Peyer's patch (tissue), 4 donors: ENCODE data around the gene ACTL6B. TPM values are rescaled to one million over a fixed set of nuclear protein-coding genes. Genes with fewer than 3 reads are reported as not detected.

ENCODE experiments used
- DNase-seq, 3 donors: peaks; one replicate each; pipeline ENCODE4 v3.0.0-alpha.2; 2017 to 2019
- H3K27ac ChIP-seq, 4 donors: fragments of 200-600 bp; sonication (generic); one replicate each; pipeline ENCODE4 v1.5.1; 2016 to 2019
- H3K27me3 ChIP-seq, 2 donors: fragments of 200-600 bp; sonication (generic); one replicate each; pipeline ENCODE4 v1.5.1; 2019
- H3K36me3 ChIP-seq, 3 donors: fragments of 200-600 bp; sonication (generic); one replicate each; pipeline ENCODE4 v1.5.1; 2016 to 2019
- H3K4me1 ChIP-seq, 4 donors: fragments of 200-600 bp; sonication (generic); one replicate each; pipeline ENCODE4 v1.5.1; 2016 to 2019
- H3K4me3 ChIP-seq, 4 donors: fragments of 200-600 bp; sonication (generic); 1 replicate in 3 of 4; 2 replicates in 1 of 4; pipeline ENCODE4 v1.5.1; 2016 to 2019; ENCODE audit warnings: mild to moderate bottlenecking in 1 of 4
- H3K9me3 ChIP-seq, 4 donors: fragments of 200-600 bp; sonication (generic); one replicate each; pipeline ENCODE4 v1.5.1; 2016 to 2019; ENCODE audit warnings: mild to moderate bottlenecking in 1 of 4
- CTCF ChIP-seq, 6 experiments: fragments of 450-650 bp in 4 of 6; fragments of 200-600 bp in 2 of 6; sonication (generic) in 1 of 6; IDR thresholded peaks; one replicate each; pipeline ENCODE4 v1.5.1; 2017 to 2019; ENCODE audit warnings: antibody characterized with exemption in 6 of 6, mild to moderate bottlenecking in 3 of 6, moderate library complexity in 1 of 6
- POLR2A ChIP-seq, 2 donors: fragments of 450-650 bp; IDR thresholded peaks; one replicate each; pipeline ENCODE4 v1.5.1; 2017; ENCODE audit warnings: antibody characterized with exemption in 2 of 2, mild to moderate bottlenecking in 2 of 2, moderate library complexity in 2 of 2
- total RNA-seq, 4 donors: library from RNA; depleted of rRNA; stranded (reverse); fragments of >200 nt; gene quantifications; one replicate each; pipeline ENCODE4 v1.1.0, GENCODE V29; 2016

Gene ACTL6B
- total RNA-seq, 4 donors from 2014 or later: not detected

DNA sequence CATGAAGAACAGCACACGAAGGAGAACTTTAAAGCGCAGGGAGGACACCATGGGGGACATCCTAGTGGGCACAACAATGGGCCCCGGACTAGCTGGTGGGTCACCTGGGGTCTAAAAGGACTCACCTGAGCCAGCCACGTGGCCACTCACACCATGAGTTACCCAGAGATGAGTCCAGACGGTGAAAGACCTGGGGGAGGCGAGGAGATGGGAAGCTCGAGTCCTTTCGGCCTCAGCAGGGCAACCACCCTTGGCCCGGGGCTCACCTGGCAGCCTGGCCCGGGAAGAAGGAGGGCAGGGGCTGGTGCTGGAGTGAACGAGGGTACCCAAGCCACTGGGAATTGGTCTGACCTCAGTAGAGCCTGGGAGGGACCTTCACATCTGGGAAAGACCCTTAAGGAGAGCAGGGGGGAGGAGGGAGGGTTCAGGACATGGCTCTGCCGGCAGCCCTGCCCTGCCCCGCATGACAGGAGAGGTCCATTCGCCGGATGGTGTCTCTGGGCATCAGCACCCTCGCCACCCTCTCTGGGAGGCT is 32.1 kb upstream of the ACTL6B start:
- no peaks in the 10 kb centered on the region for H3K9me3 ChIP-seq
- no peak overlapping the region for H3K27ac ChIP-seq
- peaks cover 0 to 43% (median 22%) of the 10 kb centered on the region in 4 donors for H3K4me1 ChIP-seq
- TF ChIP-seq POLR2A (IDR thresholded peaks at IDR 0.05) (no peak), CTCF (IDR thresholded peaks at IDR 0.05) (no peak)
- peaks cover 0 to 62% (median 0%) of the 10 kb centered on the region in 3 donors for H3K36me3 ChIP-seq
- no peaks in the 10 kb centered on the region for H3K27me3 ChIP-seq
- peak in 1 of 3 donors; percentile 36 for DNase-seq
- H3K4me3 ChIP-seq: no peak overlapping the region

GRCh38 chr7:100687751-100688300 is 31.6 kb upstream of the ACTL6B start:
- Histone ChIP-seq H3K9me3 (no peaks in the 10 kb centered on the region), H3K4me3 (no peak overlapping the region), H3K4me1 (peaks cover 0 to 37% (median 19%) of the 10 kb centered on the region in 4 donors), H3K27me3 (no peaks in the 10 kb centered on the region), H3K36me3 (peaks cover 0 to 68% (median 0%) of the 10 kb centered on the region in 3 donors), H3K27ac (no peak overlapping the region)
- TF ChIP-seq CTCF (IDR thresholded peaks at IDR 0.05) (no peak), POLR2A (IDR thresholded peaks at IDR 0.05) (no peak)
- DNase-seq: no peak

DNA sequence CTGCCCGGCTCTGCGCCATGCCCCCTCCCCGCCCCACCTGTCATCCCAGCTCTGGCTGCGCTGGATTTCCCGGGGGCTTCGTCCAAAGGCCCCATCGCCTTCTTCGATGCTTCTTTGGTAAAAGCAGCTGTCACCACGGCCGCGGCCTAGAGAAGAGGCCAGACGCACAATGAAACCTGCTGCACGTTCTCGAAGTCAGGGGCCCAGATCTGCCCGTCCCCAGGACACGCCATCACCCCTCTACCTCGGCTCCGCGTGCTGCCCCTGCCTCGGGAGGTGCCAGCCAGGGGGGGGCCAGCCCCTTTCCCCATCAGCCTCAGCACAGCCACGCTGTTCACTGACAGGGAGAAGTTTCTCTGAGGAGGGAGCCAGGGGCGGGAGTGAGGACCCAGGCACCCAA is 31.0 kb upstream of the ACTL6B start:
- Histone ChIP-seq H3K4me3 (no peak overlapping the region), H3K27me3 (no peaks in the 10 kb centered on the region), H3K4me1 (peaks cover 0 to 32% (median 14%) of the 10 kb centered on the region in 4 donors), H3K27ac (no peak overlapping the region), H3K9me3 (no peaks in the 10 kb centered on the region), H3K36me3 (peaks cover 0 to 74% (median 0%) of the 10 kb centered on the region in 3 donors)
- TF ChIP-seq CTCF (IDR thresholded peaks at IDR 0.05): no peak
- TF ChIP-seq POLR2A (IDR thresholded peaks at IDR 0.05): no peak
- DNase-seq: no peak

- Histone ChIP-seq H3K27me3 (no peaks in the 10 kb centered on the region), H3K9me3 (no peaks in the 10 kb centered on the region), H3K4me1 (peaks cover 0 to 27% (median 10%) of the 10 kb centered on the region in 4 donors), H3K36me3 (peaks cover 0 to 78% (median 0%) of the 10 kb centered on the region in 3 donors), H3K27ac (no peak overlapping the region), H3K4me3 (no peak overlapping the region)
- no peak for DNase-seq
- no peak for TF ChIP-seq POLR2A (IDR thresholded peaks at IDR 0.05)
- TF ChIP-seq CTCF (IDR thresholded peaks at IDR 0.05): no peak
Observed at GRCh38 chr7:100686822-100687211, 30.6 kb upstream of the ACTL6B start.

GRCh38 chr7:100686201-100686821 is 30.1 kb upstream of the ACTL6B start:
- H3K27ac ChIP-seq: no peak overlapping the region
- H3K27me3 ChIP-seq: no peaks in the 10 kb centered on the region
- DNase-seq: no peak
- H3K4me1 ChIP-seq: peaks cover 0 to 22% (median 5%) of the 10 kb centered on the region in 4 donors
- TF ChIP-seq CTCF (IDR thresholded peaks at IDR 0.05) (no peak), POLR2A (IDR thresholded peaks at IDR 0.05) (no peak)
- H3K9me3 ChIP-seq: no peaks in the 10 kb centered on the region
- H3K4me3 ChIP-seq: no peak overlapping the region
- peaks cover 0 to 83% (median 0%) of the 10 kb centered on the region in 3 donors for H3K36me3 ChIP-seq
